Peyer's patch (tissue), 4 donors: ENCODE data around the gene CCNL2.

Experiments used
- CTCF ChIP-seq, 6 experiments: fragments of 450-650 bp in 4 of 6; fragments of 200-600 bp in 2 of 6; sonication (generic) in 1 of 6; IDR thresholded peaks; one replicate each; pipeline ENCODE4 v1.5.1; 2017 to 2019; ENCODE audit warnings: antibody characterized with exemption in 6 of 6, mild to moderate bottlenecking in 3 of 6, moderate library complexity in 1 of 6
- POLR2A ChIP-seq, 2 donors: fragments of 450-650 bp; IDR thresholded peaks; one replicate each; pipeline ENCODE4 v1.5.1; 2017; ENCODE audit warnings: antibody characterized with exemption in 2 of 2, mild to moderate bottlenecking in 2 of 2, moderate library complexity in 2 of 2

GRCh38 chr1:1347026-1347595 is 52.0 kb downstream of the CCNL2 start:
- TF ChIP-seq CTCF (IDR thresholded peaks at IDR 0.05) = no peak
- no peak for TF ChIP-seq POLR2A (IDR thresholded peaks at IDR 0.05)
